ENCODE measurements around the gene DTX1. TPM values are rescaled to one million over a fixed set of nuclear protein-coding genes. Genes with fewer than 3 reads are reported as not detected.

Gene DTX1
- total RNA-seq, 1 donor from 2014 or later, result not detected

- TF ChIP-seq CTCF (IDR thresholded peaks at IDR 0.05), result no peak
- Mint-ChIP-seq H3K4me3 (ENCODE audit: unreplicated experiment) (no peak overlapping the region), H3K4me1 (ENCODE audit: low read depth) (peaks cover 2% of the 10 kb centered on the region), H3K36me3 (ENCODE audit: low read depth) (no peaks in the 10 kb centered on the region), H3K9me3 (ENCODE audit: low read depth) (no peaks in the 10 kb centered on the region), H3K27me3 (ENCODE audit: low read depth) (peaks cover 64% of the 10 kb centered on the region), H3K27ac (ENCODE audit: unreplicated experiment) (no peak overlapping the region)
- DNase-seq (ENCODE audit: low spot score), result no peak
These were observed 30.7 kb downstream of the DTX1 start for GRCh38 chr12:113087193-113087592.

GRCh38 chr12:113088037-113088436 lies 31.5 kb downstream of the DTX1 start:
- Mint-ChIP-seq H3K9me3 (ENCODE audit: low read depth) (no peaks in the 10 kb centered on the region), H3K27ac (ENCODE audit: unreplicated experiment) (no peak overlapping the region), H3K27me3 (ENCODE audit: low read depth) (peaks cover 67% of the 10 kb centered on the region), H3K4me3 (ENCODE audit: unreplicated experiment) (no peak overlapping the region), H3K4me1 (ENCODE audit: low read depth) (peaks cover 5% of the 10 kb centered on the region), H3K36me3 (ENCODE audit: low read depth) (no peaks in the 10 kb centered on the region)
- TF ChIP-seq CTCF (IDR thresholded peaks at IDR 0.05), result no peak
- no peak for DNase-seq (ENCODE audit: low spot score)

- no peak for DNase-seq (ENCODE audit: low spot score)
- Mint-ChIP-seq H3K4me3 (ENCODE audit: unreplicated experiment) (no peak overlapping the region), H3K9me3 (ENCODE audit: low read depth) (no peaks in the 10 kb centered on the region), H3K36me3 (ENCODE audit: low read depth) (no peaks in the 10 kb centered on the region), H3K4me1 (ENCODE audit: low read depth) (peaks cover 5% of the 10 kb centered on the region), H3K27me3 (ENCODE audit: low read depth) (peaks cover 66% of the 10 kb centered on the region), H3K27ac (ENCODE audit: unreplicated experiment) (no peak overlapping the region)
- TF ChIP-seq CTCF (IDR thresholded peaks at IDR 0.05), result no peak
These were observed 32.6 kb downstream of the DTX1 start for GRCh38 chr12:113088971-113089756.

GRCh38 chr12:113089839-113090238 lies 33.3 kb downstream of the DTX1 start:
- Mint-ChIP-seq H3K36me3 (ENCODE audit: low read depth) (no peaks in the 10 kb centered on the region), H3K9me3 (ENCODE audit: low read depth) (no peaks in the 10 kb centered on the region), H3K4me3 (ENCODE audit: unreplicated experiment) (no peak overlapping the region), H3K27ac (ENCODE audit: unreplicated experiment) (no peak overlapping the region), H3K27me3 (ENCODE audit: low read depth) (peaks cover 62% of the 10 kb centered on the region), H3K4me1 (ENCODE audit: low read depth) (peaks cover 5% of the 10 kb centered on the region)
- no peak for DNase-seq (ENCODE audit: low spot score)
- TF ChIP-seq CTCF (IDR thresholded peaks at IDR 0.05), result no peak

GRCh38 chr12:113090740-113091139 lies 34.2 kb downstream of the DTX1 start:
- no peaks in the 10 kb centered on the region for H3K9me3 Mint-ChIP-seq (ENCODE audit: low read depth)
- no peak overlapping the region for H3K4me3 Mint-ChIP-seq (ENCODE audit: unreplicated experiment)
- peaks cover 66% of the 10 kb centered on the region for H3K27me3 Mint-ChIP-seq (ENCODE audit: low read depth)
- no peak for DNase-seq (ENCODE audit: low spot score)
- H3K36me3 Mint-ChIP-seq (ENCODE audit: low read depth), result no peaks in the 10 kb centered on the region
- no peak overlapping the region for H3K27ac Mint-ChIP-seq (ENCODE audit: unreplicated experiment)
- no peak for TF ChIP-seq CTCF (IDR thresholded peaks at IDR 0.05)
- H3K4me1 Mint-ChIP-seq (ENCODE audit: low read depth), result peaks cover 5% of the 10 kb centered on the region
